SK-N-SH treated with all-trans-retinoic acid at 6 μM for 48 hours (cell line): ENCODE data around the gene ASIC4.

ENCODE experiments used
- ATAC-seq: fragments of 200-7000 bp; cut with Tn5 transposase; 3 replicates; pipeline ENCODE4 v1.9.1; 2020; ENCODE audit warnings: mild to moderate bottlenecking, moderate library complexity
- ARNTL ChIP-seq: fragments of 450-650 bp; formaldehyde crosslinking; IDR thresholded peaks from 2 replicates; pipeline ENCODE4 v1.5.0; 2020; ENCODE audit warnings: low read depth, mild to moderate bottlenecking, moderate library complexity, borderline replicate concordance
- BACH2 ChIP-seq: fragments of 250-450 bp; sonication (Bioruptor Pico); IDR thresholded peaks from 2 replicates; pipeline ENCODE4 v1.9.0; 2021; ENCODE audit warnings: mild to moderate bottlenecking, borderline replicate concordance
- CREB5 ChIP-seq: fragments of 250-450 bp; sonication (Bioruptor Pico); IDR thresholded peaks from 2 replicates; pipeline ENCODE4 v1.5.1; 2020; ENCODE audit warnings: low read depth, mild to moderate bottlenecking, moderate library complexity
- CSDC2 ChIP-seq: fragments of 250-450 bp; sonication (Bioruptor Pico); IDR thresholded peaks from 2 replicates; pipeline ENCODE4 v1.5.0; 2020; ENCODE audit warnings: mild to moderate bottlenecking, moderate library complexity
- ESRRG ChIP-seq: fragments of 250-450 bp; sonication (Bioruptor Pico); IDR thresholded peaks from 2 replicates; pipeline ENCODE4 v1.6.1; 2021; ENCODE audit warnings: mild to moderate bottlenecking
- GLIS3 ChIP-seq: fragments of 250-450 bp; sonication (Bioruptor Pico); IDR thresholded peaks from 2 replicates; pipeline ENCODE4 v1.5.0; 2020; ENCODE audit warnings: mild to moderate bottlenecking, moderate library complexity
- ISL1 ChIP-seq: fragments of 250-450 bp; sonication (Bioruptor Pico); IDR thresholded peaks from 2 replicates; pipeline ENCODE4 v2.1.2; 2022; ENCODE audit warnings: mild to moderate bottlenecking, moderate library complexity
- OSR1 ChIP-seq: fragments of 250-450 bp; sonication (Bioruptor Pico); IDR thresholded peaks from 2 replicates; pipeline ENCODE4 v1.8.0; 2022; ENCODE audit warnings: moderate library complexity, mild to moderate bottlenecking, inconsistent platforms
- PPARA ChIP-seq: fragments of 250-450 bp; sonication (Bioruptor Pico); IDR thresholded peaks from 2 replicates; pipeline ENCODE4 v1.5.0; 2020; ENCODE audit warnings: mild to moderate bottlenecking, borderline replicate concordance
- RARB ChIP-seq: fragments of 250-450 bp; sonication (Bioruptor Pico); IDR thresholded peaks from 2 replicates; pipeline ENCODE4 v1.8.0; 2021; ENCODE audit warnings: mild to moderate bottlenecking, moderate library complexity
- SNAI2 ChIP-seq: fragments of 250-450 bp; sonication (Bioruptor Pico); IDR thresholded peaks from 2 replicates; pipeline ENCODE4 v1.5.0; 2020; ENCODE audit warnings: mild to moderate bottlenecking, moderate library complexity
- TCF4 ChIP-seq: fragments of 250-450 bp; sonication (Bioruptor Pico); IDR thresholded peaks from 2 replicates; pipeline ENCODE4 v1.8.0; 2021; ENCODE audit warnings: mild to moderate bottlenecking, moderate library complexity, borderline replicate concordance
- TOX ChIP-seq: fragments of 250-450 bp; sonication (Bioruptor Pico); IDR thresholded peaks from 2 replicates; pipeline ENCODE4 v1.8.0; 2021; ENCODE audit warnings: mild to moderate bottlenecking, moderate library complexity, borderline replicate concordance
- TSHZ2 ChIP-seq: fragments of 250-450 bp; sonication (Bioruptor Pico); IDR thresholded peaks from 2 replicates; pipeline ENCODE4 v1.5.0; 2020; ENCODE audit warnings: mild to moderate bottlenecking, moderate library complexity
- ZC3H10 ChIP-seq: fragments of 250-450 bp; sonication (Bioruptor Pico); IDR thresholded peaks from 2 replicates; pipeline ENCODE4 v1.5.1; 2021; ENCODE audit warnings: mild to moderate bottlenecking, moderate library complexity
- ZFP3 ChIP-seq: fragments of 250-450 bp; sonication (Bioruptor Pico); IDR thresholded peaks from 2 replicates; pipeline ENCODE4 v1.5.0; 2020; ENCODE audit warnings: mild to moderate bottlenecking, moderate library complexity
- ZFP30 ChIP-seq: fragments of 450-650 bp; formaldehyde crosslinking; IDR thresholded peaks from 2 replicates; pipeline ENCODE4 v1.5.0; 2022; ENCODE audit warnings: mild to moderate bottlenecking, moderate library complexity
- ZNF565 ChIP-seq: fragments of 450-650 bp; formaldehyde crosslinking; conservative IDR thresholded peaks from 2 replicates; pipeline ENCODE4 v1.5.0; 2020; ENCODE audit warnings: low read depth, mild to moderate bottlenecking, moderate library complexity
- ZNF70 ChIP-seq: fragments of 450-650 bp; formaldehyde crosslinking; IDR thresholded peaks from 2 replicates; pipeline ENCODE4 v1.5.0; 2020; ENCODE audit warnings: mild to moderate bottlenecking, moderate library complexity
- ZNF8 ChIP-seq: fragments of 450-650 bp; formaldehyde crosslinking; IDR thresholded peaks from 2 replicates; pipeline ENCODE4 v1.5.0; 2020; ENCODE audit warnings: mild to moderate bottlenecking, moderate library complexity
- TF ChIP-seq, protein P1 (sequence below): fragments of 250-450 bp; sonication (Bioruptor Pico); IDR thresholded peaks from 2 replicates; pipeline ENCODE4 v1.8.0; 2020; ENCODE audit warnings: mild to moderate bottlenecking, moderate library complexity, borderline replicate concordance
- TF ChIP-seq, protein P2 (sequence below): fragments of 250-450 bp; sonication (Bioruptor Pico); IDR thresholded peaks from 2 replicates; pipeline ENCODE4 v1.8.0; 2021; ENCODE audit warnings: low read depth, mild to moderate bottlenecking, moderate library complexity, borderline replicate concordance

Gene ASIC4

DNA sequence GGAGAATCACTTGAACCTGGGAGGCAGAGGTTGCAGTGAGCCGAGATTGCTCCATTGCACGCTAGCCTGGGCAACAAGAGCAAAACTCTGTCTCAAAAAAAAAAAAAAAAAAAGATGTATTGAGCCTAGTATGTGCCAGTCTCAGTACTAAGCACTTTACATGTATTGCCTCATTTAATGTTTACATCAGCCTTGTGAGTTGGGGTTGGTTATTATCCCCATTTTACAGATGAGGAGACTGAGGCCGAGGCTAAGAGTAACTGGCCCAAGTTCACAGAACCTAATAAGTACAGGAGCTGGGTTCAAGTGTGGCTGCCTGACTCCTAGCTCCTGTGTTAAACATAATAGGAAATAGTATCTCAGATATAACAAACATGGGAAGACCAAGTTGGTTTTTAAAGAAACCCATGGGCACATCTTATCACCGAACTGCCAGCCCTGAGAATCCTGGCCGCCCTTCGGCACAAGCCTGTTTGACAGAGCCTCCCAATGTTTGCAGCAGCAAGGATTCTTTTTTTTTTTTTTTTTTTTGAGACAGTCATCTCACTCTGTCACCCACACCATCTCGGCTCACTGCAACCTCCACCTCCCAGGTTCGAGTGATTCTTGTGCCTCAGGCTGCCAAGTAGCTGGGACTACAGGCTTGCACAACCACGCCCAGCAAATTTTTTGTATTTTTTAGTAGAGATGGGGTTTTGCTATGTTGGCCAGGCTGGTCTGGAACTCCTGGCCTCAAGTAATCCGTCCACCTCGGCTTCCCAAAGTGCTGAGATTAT, 39.8 kb upstream of the ASIC4 start:
- no peak for ATAC-seq
- TF ChIP-seq ARNTL (CRISPR knock-in tag) (no peak), CSDC2 (CRISPR knock-in tag) (no peak), ESRRG (CRISPR knock-in tag) (no peak), TCF4 (CRISPR knock-in tag) (no peak), SNAI2 (CRISPR knock-in tag) (no peak), GLIS3 (CRISPR knock-in tag) (no peak), TOX (no peak), ZC3H10 (CRISPR knock-in tag) (no peak), ZNF565 (CRISPR knock-in tag) (no peak), TSHZ2 (CRISPR knock-in tag) (no peak), OSR1 (CRISPR knock-in tag) (no peak), ISL1 (no peak), PPARA (CRISPR knock-in tag) (no peak), ZFP30 (CRISPR knock-in tag) (no peak), ZFP3 (CRISPR knock-in tag) (no peak), CREB5 (CRISPR knock-in tag) (no peak), BACH2 (no peak)
- TF ChIP-seq, protein P1, sequence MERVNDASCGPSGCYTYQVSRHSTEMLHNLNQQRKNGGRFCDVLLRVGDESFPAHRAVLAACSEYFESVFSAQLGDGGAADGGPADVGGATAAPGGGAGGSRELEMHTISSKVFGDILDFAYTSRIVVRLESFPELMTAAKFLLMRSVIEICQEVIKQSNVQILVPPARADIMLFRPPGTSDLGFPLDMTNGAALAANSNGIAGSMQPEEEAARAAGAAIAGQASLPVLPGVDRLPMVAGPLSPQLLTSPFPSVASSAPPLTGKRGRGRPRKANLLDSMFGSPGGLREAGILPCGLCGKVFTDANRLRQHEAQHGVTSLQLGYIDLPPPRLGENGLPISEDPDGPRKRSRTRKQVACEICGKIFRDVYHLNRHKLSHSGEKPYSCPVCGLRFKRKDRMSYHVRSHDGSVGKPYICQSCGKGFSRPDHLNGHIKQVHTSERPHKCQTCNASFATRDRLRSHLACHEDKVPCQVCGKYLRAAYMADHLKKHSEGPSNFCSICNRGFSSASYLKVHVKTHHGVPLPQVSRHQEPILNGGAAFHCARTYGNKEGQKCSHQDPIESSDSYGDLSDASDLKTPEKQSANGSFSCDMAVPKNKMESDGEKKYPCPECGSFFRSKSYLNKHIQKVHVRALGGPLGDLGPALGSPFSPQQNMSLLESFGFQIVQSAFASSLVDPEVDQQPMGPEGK (CRISPR knock-in tag) = no peak
- TF ChIP-seq, protein P2, sequence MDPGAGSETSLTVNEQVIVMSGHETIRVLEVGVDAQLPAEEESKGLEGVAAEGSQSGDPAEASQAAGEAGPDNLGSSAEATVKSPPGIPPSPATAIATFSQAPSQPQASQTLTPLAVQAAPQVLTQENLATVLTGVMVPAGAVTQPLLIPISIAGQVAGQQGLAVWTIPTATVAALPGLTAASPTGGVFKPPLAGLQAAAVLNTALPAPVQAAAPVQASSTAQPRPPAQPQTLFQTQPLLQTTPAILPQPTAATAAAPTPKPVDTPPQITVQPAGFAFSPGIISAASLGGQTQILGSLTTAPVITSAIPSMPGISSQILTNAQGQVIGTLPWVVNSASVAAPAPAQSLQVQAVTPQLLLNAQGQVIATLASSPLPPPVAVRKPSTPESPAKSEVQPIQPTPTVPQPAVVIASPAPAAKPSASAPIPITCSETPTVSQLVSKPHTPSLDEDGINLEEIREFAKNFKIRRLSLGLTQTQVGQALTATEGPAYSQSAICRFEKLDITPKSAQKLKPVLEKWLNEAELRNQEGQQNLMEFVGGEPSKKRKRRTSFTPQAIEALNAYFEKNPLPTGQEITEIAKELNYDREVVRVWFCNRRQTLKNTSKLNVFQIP (CRISPR knock-in tag) = no peak

GRCh38 chr2:219475278-219475677, 39.0 kb upstream of the ASIC4 start:
- ATAC-seq = no peak
- TF ChIP-seq CREB5 (CRISPR knock-in tag) (no peak), TCF4 (CRISPR knock-in tag) (no peak), ESRRG (CRISPR knock-in tag) (no peak), RARB (CRISPR knock-in tag) (no peak), ZFP30 (CRISPR knock-in tag) (no peak), GLIS3 (CRISPR knock-in tag) (no peak), CSDC2 (CRISPR knock-in tag) (no peak), ZNF8 (CRISPR knock-in tag) (no peak), ISL1 (no peak), ZNF70 (CRISPR knock-in tag) (no peak), ZFP3 (CRISPR knock-in tag) (no peak), ARNTL (CRISPR knock-in tag) (no peak), OSR1 (CRISPR knock-in tag) (no peak), SNAI2 (CRISPR knock-in tag) (no peak), TSHZ2 (CRISPR knock-in tag) (no peak), BACH2 (no peak), TOX (no peak)
- TF ChIP-seq, protein P2 (CRISPR knock-in tag) = no peak
- TF ChIP-seq, protein P1 (CRISPR knock-in tag) = no peak
